ENCODE data around the gene CARMIL3. TPM values are rescaled to one million over a fixed set of nuclear protein-coding genes. Genes with fewer than 3 reads are reported as not detected.
A peak's percentile ranks its signal among the peaks of the same experiment; 100 is the strongest.

Gene CARMIL3
- total RNA-seq, 3 donors from 2014 or later: 1.4 to 2.7 (median 1.5) TPM

DNA sequence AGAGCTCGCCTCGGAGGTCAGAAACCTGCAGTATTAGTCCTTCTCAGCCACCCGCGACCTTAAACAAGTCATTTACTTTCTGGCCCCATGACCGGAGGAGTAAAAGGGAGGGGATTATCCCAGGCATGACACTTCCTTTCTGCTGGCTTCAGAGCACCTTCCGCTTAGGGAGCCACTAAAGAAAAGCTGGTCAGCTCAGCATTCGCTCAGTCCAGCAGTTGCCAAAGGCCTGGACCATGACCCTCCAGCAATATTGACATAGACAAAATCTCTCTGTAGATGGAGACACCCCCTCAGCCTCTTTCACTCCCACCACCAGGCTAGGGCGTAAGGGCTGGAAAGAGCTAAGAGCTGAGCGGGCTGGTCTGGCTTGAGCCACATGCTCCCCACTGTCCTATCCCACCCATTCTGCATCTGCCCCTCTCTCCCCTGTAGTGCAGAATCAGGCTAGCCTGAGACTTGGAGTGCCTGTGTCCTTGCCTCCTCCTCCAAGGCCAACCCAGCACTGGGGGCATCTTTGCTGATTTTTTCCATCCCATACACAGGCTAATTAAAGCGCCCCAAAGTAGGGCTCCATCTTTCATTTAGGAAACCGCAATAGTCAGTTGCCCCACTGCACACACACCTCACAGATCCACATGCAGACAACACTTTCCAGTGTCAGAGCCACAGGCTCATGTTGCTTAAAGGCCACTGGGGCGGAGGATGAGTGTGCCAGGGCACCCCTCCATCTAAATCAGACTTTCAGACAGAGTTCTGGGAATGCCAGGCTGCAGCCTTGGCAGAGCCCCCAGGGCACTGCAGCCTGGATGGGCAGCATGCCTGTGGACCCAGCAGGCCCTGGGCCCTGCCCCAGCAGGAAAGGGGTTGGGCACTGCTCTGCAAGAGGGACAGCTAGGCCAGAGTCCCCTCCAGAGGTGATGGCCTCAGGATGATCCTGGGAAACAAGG, 15.6 kb downstream of the CARMIL3 start:
- intact Hi-C loops (cut with DNase I, micrococcal nuclease): no loop called here
- Histone ChIP-seq H3K36me3 (ENCODE audit: low read depth) (no peaks in the 10 kb centered on the region), H3K4me3 (no peak overlapping the region), H3K4me1 (ENCODE audit: low read depth) (peaks cover 20% of the 10 kb centered on the region), H3K9me3 (no peaks in the 10 kb centered on the region)
- peak; percentile 57 for ATAC-seq
- DNase-seq: peak in 2 of 3 donors; percentile 31 to 32
- no peak for TF ChIP-seq CTCF (IDR thresholded peaks at IDR 0.05)

GRCh38 chr14:24068711-24069410, 17.1 kb downstream of the CARMIL3 start:
- intact Hi-C loops (cut with DNase I, micrococcal nuclease): no loop called here
- DNase-seq (peak in 1 of 3 donors; percentile 23), ATAC-seq (no peak)
- no peak overlapping the region for H3K4me3 ChIP-seq
- no peaks in the 10 kb centered on the region for H3K36me3 ChIP-seq (ENCODE audit: low read depth)
- no peak for TF ChIP-seq CTCF (IDR thresholded peaks at IDR 0.05)
- no peaks in the 10 kb centered on the region for H3K9me3 ChIP-seq
- H3K4me1 ChIP-seq (ENCODE audit: low read depth): peaks cover 24% of the 10 kb centered on the region

DNA sequence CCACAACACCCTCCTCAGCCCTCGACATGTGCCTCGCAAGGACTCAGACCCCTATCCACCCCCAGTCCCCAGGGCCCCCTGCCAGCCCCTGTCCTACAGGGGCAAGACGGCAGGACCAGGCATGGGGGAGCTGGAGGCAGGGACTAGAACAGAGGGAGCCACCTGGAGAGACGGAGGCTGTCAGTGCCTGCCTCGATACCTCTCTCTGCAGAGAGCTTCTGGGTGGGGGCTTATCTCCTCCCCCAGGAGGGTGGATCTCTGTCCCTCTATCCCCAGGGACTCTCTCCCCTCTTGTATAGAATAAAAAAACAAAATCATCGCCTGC, 17.6 kb downstream of the CARMIL3 start:
- ATAC-seq: no peak
- intact Hi-C loops (cut with DNase I, micrococcal nuclease): no loop called here
- Histone ChIP-seq H3K4me1 (ENCODE audit: low read depth) (peaks cover 24% of the 10 kb centered on the region), H3K9me3 (no peaks in the 10 kb centered on the region), H3K4me3 (no peak overlapping the region), H3K36me3 (ENCODE audit: low read depth) (no peaks in the 10 kb centered on the region)
- no peak for TF ChIP-seq CTCF (IDR thresholded peaks at IDR 0.05)
- no peak for DNase-seq

- ATAC-seq (no peak), DNase-seq (peak in 1 of 3 donors; percentile 12)
- no peak overlapping the region for H3K4me3 ChIP-seq
- no peak for TF ChIP-seq CTCF (IDR thresholded peaks at IDR 0.05)
- intact Hi-C loops (cut with DNase I, micrococcal nuclease): no loop called here
- no peaks in the 10 kb centered on the region for H3K9me3 ChIP-seq
- peaks cover 28% of the 10 kb centered on the region for H3K4me1 ChIP-seq (ENCODE audit: low read depth)
- H3K36me3 ChIP-seq (ENCODE audit: low read depth): no peaks in the 10 kb centered on the region
These were observed 18.7 kb downstream of the CARMIL3 start for GRCh38 chr14:24070285-24071143.

GRCh38 chr14:24071144-24071697, 19.4 kb downstream of the CARMIL3 start, which contains the start of gene CPNE6:
TSS of gene CPNE6 (plus strand) at chr14:24071562. CDS start at chr14:24072937, 1,375 bp downstream.
- no peaks in the 10 kb centered on the region for H3K36me3 ChIP-seq (ENCODE audit: low read depth)
- peaks cover 28% of the 10 kb centered on the region for H3K4me1 ChIP-seq (ENCODE audit: low read depth)
- DNase-seq (peak in 1 of 3 donors; percentile 18), ATAC-seq (no peak)
- intact Hi-C loops (cut with DNase I, micrococcal nuclease): no loop called here
- no peak within 1 kb of the TSS for H3K4me3 ChIP-seq
- no peak for TF ChIP-seq CTCF (IDR thresholded peaks at IDR 0.05)
- H3K9me3 ChIP-seq: no peaks in the 10 kb centered on the region

Data from mucosa of descending colon (tissue), 3 donors.